Right atrium auricular region (tissue), 2 donors: ENCODE data around the gene MYO16. TPM values are rescaled to one million over a fixed set of nuclear protein-coding genes. Genes with fewer than 3 reads are reported as not detected.
"Not testable (repeated sequence)": the region's sequence is repeated elsewhere in the genome, so short reads cannot be mapped to it uniquely, and the experiment has no call there.

ENCODE experiments used
- DNase-seq: peaks from one replicate; pipeline ENCODE4 v3.0.0-alpha.2; 2019; ENCODE audit warnings: low spot score
- H3K27ac ChIP-seq, 2 donors: fragments of 200-600 bp; sonication (generic); 1 replicate in 1 of 2; 2 replicates in 1 of 2; pipeline ENCODE4 v1.5.1; 2016 to 2019
- H3K27me3 ChIP-seq, 2 donors: fragments of 200-600 bp; sonication (generic); one replicate each; pipeline versions ENCODE4 v1.5.1 to v1.6.0; 2017 to 2019
- H3K36me3 ChIP-seq: fragments of 200-600 bp; sonication (generic); one replicate; pipeline ENCODE4 v1.5.1; 2016
- H3K4me1 ChIP-seq, 2 donors: fragments of 200-600 bp; sonication (generic); one replicate each; pipeline versions ENCODE4 v1.5.1 to v1.6.0; 2017 to 2019
- H3K4me3 ChIP-seq, 2 donors: fragments of 200-600 bp; sonication (generic); 1 replicate in 1 of 2; 2 replicates in 1 of 2; pipeline ENCODE4 v1.5.1; 2017 to 2019; ENCODE audit warnings: mild to moderate bottlenecking in 1 of 2, moderate library complexity in 1 of 2
- H3K9me3 ChIP-seq, 2 donors: fragments of 200-600 bp; sonication (generic); one replicate each; pipeline ENCODE4 v1.5.1; 2019
- CTCF ChIP-seq, 2 donors: fragments of 200-600 bp; sonication (generic); IDR thresholded peaks; one replicate each; pipeline ENCODE4 v1.5.1; 2019; ENCODE audit warnings: antibody characterized with exemption in 2 of 2
- total RNA-seq, 2 donors: library from RNA; depleted of rRNA; stranded (reverse); fragments of >200 nt; gene quantifications; one replicate each; pipeline ENCODE4 v1.1.0, GENCODE V29; 2016

The MYO16 gene
- total RNA-seq, 2 donors from 2014 or later, result 1.1 to 1.8 TPM

- H3K4me3 ChIP-seq, result no peak overlapping the region
- no peak for TF ChIP-seq CTCF (IDR thresholded peaks at IDR 0.05)
- DNase-seq, result no peak
- H3K4me1 ChIP-seq, result no peaks in the 10 kb centered on the region
- no peaks in the 10 kb centered on the region for H3K9me3 ChIP-seq
- H3K27me3 ChIP-seq, result no peaks in the 10 kb centered on the region
- H3K36me3 ChIP-seq, result no peaks in the 10 kb centered on the region
- no peak overlapping the region for H3K27ac ChIP-seq
Measured at GRCh38 chr13:108902405-108903155, 273.2 kb downstream of the MYO16 start.

- Histone ChIP-seq H3K27ac (no peak overlapping the region), H3K9me3 (no peaks in the 10 kb centered on the region), H3K27me3 (no peaks in the 10 kb centered on the region), H3K4me1 (no peaks in the 10 kb centered on the region), H3K36me3 (no peaks in the 10 kb centered on the region), H3K4me3 (no peak overlapping the region)
- TF ChIP-seq CTCF (IDR thresholded peaks at IDR 0.05), result no peak
- no peak for DNase-seq
Measured at GRCh38 chr13:108903613-108904012, 274.2 kb downstream of the MYO16 start.

DNA sequence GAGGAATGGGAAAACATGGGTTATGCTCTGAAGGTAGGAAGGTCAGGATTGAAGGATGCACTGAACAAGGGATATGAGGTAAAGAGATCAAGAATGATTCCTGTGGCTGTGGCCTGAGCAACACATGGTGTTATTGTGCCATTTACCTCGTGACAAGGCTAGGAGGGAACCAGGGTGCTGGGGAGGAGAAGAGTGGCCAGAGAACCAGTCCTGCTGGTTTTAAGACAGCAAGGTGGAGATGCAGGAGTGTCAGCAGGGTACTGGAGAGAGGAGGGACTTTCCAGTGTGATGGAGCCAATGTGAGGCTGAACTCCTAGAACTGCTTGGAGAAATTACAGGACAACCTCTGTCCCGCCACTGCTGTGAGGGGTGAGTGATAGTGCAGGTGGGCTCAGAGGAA lies 282.4 kb downstream of the MYO16 start:
- H3K9me3 ChIP-seq, result no peaks in the 10 kb centered on the region
- DNase-seq, result no peak
- no peak overlapping the region for H3K27ac ChIP-seq
- no peaks in the 10 kb centered on the region for H3K36me3 ChIP-seq
- peaks cover 0 to 11% of the 10 kb centered on the region in 2 donors for H3K4me1 ChIP-seq
- TF ChIP-seq CTCF (IDR thresholded peaks at IDR 0.05), result no peak
- no peak overlapping the region for H3K4me3 ChIP-seq
- no peaks in the 10 kb centered on the region for H3K27me3 ChIP-seq

DNA sequence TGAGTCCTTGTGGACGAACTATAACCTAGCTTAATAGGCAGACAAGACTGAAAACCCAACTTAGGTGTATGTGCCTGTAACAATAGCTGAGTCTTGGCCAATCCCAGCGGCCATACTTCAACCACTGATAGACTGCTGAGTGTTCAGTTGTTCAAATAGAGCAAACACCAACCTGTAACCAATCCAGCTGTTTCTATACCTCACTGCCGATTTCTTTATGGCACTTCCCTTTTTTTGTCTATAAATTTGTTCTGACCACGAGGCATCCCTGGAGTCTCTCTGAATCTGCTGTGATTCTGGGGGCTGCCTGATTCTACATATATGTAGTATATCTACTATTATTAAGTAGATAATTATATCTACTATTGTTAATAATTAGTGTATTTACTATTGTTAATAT lies 284.3 kb downstream of the MYO16 start:
- not testable (repeated sequence) for H3K4me3 ChIP-seq, H3K9me3 ChIP-seq, H3K27ac ChIP-seq, DNase-seq, H3K36me3 ChIP-seq, H3K27me3 ChIP-seq
- peaks cover 0 to 11% of the 10 kb centered on the region in 2 donors for H3K4me1 ChIP-seq

GRCh38 chr13:108915095-108915633 lies 285.8 kb downstream of the MYO16 start:
- DNase-seq, result no peak
- Histone ChIP-seq H3K27me3 (no peaks in the 10 kb centered on the region), H3K9me3 (no peaks in the 10 kb centered on the region), H3K36me3 (no peaks in the 10 kb centered on the region), H3K4me1 (peaks cover 0 to 11% of the 10 kb centered on the region in 2 donors), H3K4me3 (no peak overlapping the region), H3K27ac (peak overlapping the region in 1 of 2 donors; percentile 25)
- TF ChIP-seq CTCF (IDR thresholded peaks at IDR 0.05), result peak in 1 of 2 donors; percentile 62

- Histone ChIP-seq H3K27me3 (no peaks in the 10 kb centered on the region), H3K4me1 (peaks cover 0 to 11% of the 10 kb centered on the region in 2 donors), H3K4me3 (no peak overlapping the region), H3K9me3 (no peaks in the 10 kb centered on the region), H3K27ac (peak overlapping the region; percentile 29 to 41), H3K36me3 (no peaks in the 10 kb centered on the region)
- TF ChIP-seq CTCF (IDR thresholded peaks at IDR 0.05), result no peak
- DNase-seq, result peak; percentile 94
Measured at GRCh38 chr13:108915634-108916512, 286.5 kb downstream of the MYO16 start.
